HepG2 (cell line): ENCODE data around the gene SIRT7. TPM values are rescaled to one million over a fixed set of nuclear protein-coding genes. Genes with fewer than 3 reads are reported as not detected.

Experiments used
- AHR ChIP-seq: IDR thresholded peaks from 2 replicates; pipeline ENCODE4 v1.6.1; 2018; ENCODE audit warnings: missing genetic modification reagents, missing compliant biosample characterization
- CC2D1A ChIP-seq: sonication (generic); formaldehyde crosslinking; IDR thresholded peaks from 2 replicates; pipeline ENCODE4 v1.8.1; 2023; ENCODE audit warnings: mild to moderate bottlenecking, missing genetic modification reagents
- NCOR1 ChIP-seq: fragments of 200-600 bp; sonication (generic); IDR thresholded peaks from 2 replicates; pipeline ENCODE4 v1.7.0; 2017; ENCODE audit warnings: antibody characterized with exemption, low read length, borderline replicate concordance
- NFE2 ChIP-seq: sonication (generic); formaldehyde crosslinking; IDR thresholded peaks from 2 replicates; pipeline ENCODE4 v1.4.0; 2020; ENCODE audit warnings: missing genetic modification reagents
- NFKB2 ChIP-seq: sonication (generic); formaldehyde crosslinking; IDR thresholded peaks from 2 replicates; pipeline ENCODE4 v1.4.0; 2020; ENCODE audit warnings: missing genetic modification reagents, borderline replicate concordance
- NR3C1 ChIP-seq: sonication (generic); formaldehyde crosslinking; IDR thresholded peaks from 2 replicates; pipeline ENCODE4 v1.4.0; 2020; ENCODE audit warnings: missing genetic modification reagents
- PTBP1 ChIP-seq: fragments of 200-400 bp; formaldehyde crosslinking; IDR thresholded peaks from 2 replicates; pipeline ENCODE4 v1.6.1; 2018; ENCODE audit warnings: low read length, low read depth; ENCODE audit not compliant: poor library complexity, severe bottlenecking
- RBM22 ChIP-seq: fragments of 200-400 bp; formaldehyde crosslinking; optimal IDR thresholded peaks from 2 replicates; pipeline ENCODE3; 2017; ENCODE audit warnings: mild to moderate bottlenecking, low read length, moderate library complexity
- SALL1 ChIP-seq: sonication (generic); formaldehyde crosslinking; IDR thresholded peaks from 2 replicates; pipeline ENCODE4 v1.8.0; 2022; ENCODE audit warnings: mild to moderate bottlenecking, missing genetic modification reagents
- SRY ChIP-seq: sonication (generic); formaldehyde crosslinking; IDR thresholded peaks from 2 replicates; pipeline ENCODE4 v1.8.0; 2022; ENCODE audit warnings: mild to moderate bottlenecking, missing genetic modification reagents
- U2AF1 ChIP-seq: fragments of 200-400 bp; formaldehyde crosslinking; optimal IDR thresholded peaks from 2 replicates; pipeline ENCODE3; 2017; ENCODE audit warnings: mild to moderate bottlenecking, low read depth, low read length
- YY1 ChIP-seq: IDR thresholded peaks from 2 replicates; pipeline ENCODE4 v1.6.1; 2011; ENCODE audit warnings: low read length, low read depth, moderate library complexity, mild to moderate bottlenecking; ENCODE audit not compliant: insufficient read depth, insufficient replicate concordance
- ZFX ChIP-seq: sonication (generic); formaldehyde crosslinking; IDR thresholded peaks from 2 replicates; pipeline ENCODE4 v1.4.0; 2020; ENCODE audit warnings: mild to moderate bottlenecking, low read depth, missing genetic modification reagents, moderate library complexity
- ZFYVE20 ChIP-seq: sonication (generic); formaldehyde crosslinking; IDR thresholded peaks from 2 replicates; pipeline ENCODE4 v1.8.0; 2023; ENCODE audit warnings: low read depth, mild to moderate bottlenecking, moderate library complexity, missing genetic modification reagents, borderline replicate concordance
- ZNF543 ChIP-seq: sonication (generic); formaldehyde crosslinking; IDR thresholded peaks from 2 replicates; pipeline ENCODE4 v1.4.0; 2020; ENCODE audit warnings: mild to moderate bottlenecking, missing genetic modification reagents
- ZNF614 ChIP-seq: IDR thresholded peaks from 2 replicates; pipeline ENCODE4 v1.6.1; 2018; ENCODE audit warnings: missing biosample characterization, missing genetic modification reagents, inconsistent platforms, borderline replicate concordance
- ZNF746 ChIP-seq: sonication (generic); formaldehyde crosslinking; IDR thresholded peaks from 2 replicates; pipeline ENCODE4 v1.8.0; 2022; ENCODE audit warnings: mild to moderate bottlenecking, missing genetic modification reagents
- ZNF761 ChIP-seq: sonication (generic); formaldehyde crosslinking; conservative IDR thresholded peaks from 2 replicates; pipeline ENCODE4 v1.4.0; 2020; ENCODE audit warnings: mild to moderate bottlenecking, missing genetic modification reagents
- ZNF879 ChIP-seq: sonication (generic); formaldehyde crosslinking; IDR thresholded peaks from 2 replicates; pipeline ENCODE4 v1.8.1; 2023; ENCODE audit warnings: missing genetic modification reagents
- ZSCAN20 ChIP-seq: sonication (generic); formaldehyde crosslinking; IDR thresholded peaks from 2 replicates; pipeline ENCODE4 v1.4.0; 2020; ENCODE audit warnings: missing genetic modification reagents, mild to moderate bottlenecking, borderline replicate concordance
- ZUFSP ChIP-seq: sonication (generic); formaldehyde crosslinking; IDR thresholded peaks from 2 replicates; pipeline ENCODE4 v1.9.0; 2021; ENCODE audit warnings: missing genetic modification reagents, mild to moderate bottlenecking, borderline replicate concordance
- polyA plus RNA-seq, 8 experiments: library from polyadenylated mRNA; depleted of rRNA in 3 of 8; stranded (reverse) in 7 of 8; unstranded in 1 of 8; fragments of >200 nt; fragmentation: Illumina TruSeq in 4 of 8; extraction: Trizol in 4 of 8; gene quantifications; 2 replicates each; pipeline versions ENCODE4 v1.2.1 to v1.2.3, GENCODE V29; 2011 to 2016; ENCODE audit warnings: low read depth in 4 of 8, missing spikeins in 1 of 8, mixed read lengths in 1 of 8; ENCODE audit not compliant: insufficient read depth in 1 of 8
- total RNA-seq, 5 experiments: library from RNA; depleted of rRNA; stranded (reverse); fragments of >200 nt; fragmentation: Illumina TruSeq; extraction: Trizol; gene quantifications; 2 replicates each; pipeline ENCODE4 v1.2.3, GENCODE V29; 2016; ENCODE audit warnings: low read depth in 1 of 5
- TF ChIP-seq, protein P1 (sequence below): sonication (generic); formaldehyde crosslinking; IDR thresholded peaks from 2 replicates; pipeline ENCODE4 v1.5.1; 2020; ENCODE audit warnings: mild to moderate bottlenecking, missing genetic modification reagents, moderate library complexity
- TF ChIP-seq, protein P2 (sequence below): sonication (generic); formaldehyde crosslinking; conservative IDR thresholded peaks from 2 replicates; pipeline ENCODE4 v1.8.1; 2023; ENCODE audit warnings: missing genetic modification reagents

Gene SIRT7
- total and polyA plus RNA-seq, 2 of the 13 experiments (the other 11 are each of a cell fraction or from before 2014, with no cell fraction given): 8.3 to 24.8 TPM

DNA sequence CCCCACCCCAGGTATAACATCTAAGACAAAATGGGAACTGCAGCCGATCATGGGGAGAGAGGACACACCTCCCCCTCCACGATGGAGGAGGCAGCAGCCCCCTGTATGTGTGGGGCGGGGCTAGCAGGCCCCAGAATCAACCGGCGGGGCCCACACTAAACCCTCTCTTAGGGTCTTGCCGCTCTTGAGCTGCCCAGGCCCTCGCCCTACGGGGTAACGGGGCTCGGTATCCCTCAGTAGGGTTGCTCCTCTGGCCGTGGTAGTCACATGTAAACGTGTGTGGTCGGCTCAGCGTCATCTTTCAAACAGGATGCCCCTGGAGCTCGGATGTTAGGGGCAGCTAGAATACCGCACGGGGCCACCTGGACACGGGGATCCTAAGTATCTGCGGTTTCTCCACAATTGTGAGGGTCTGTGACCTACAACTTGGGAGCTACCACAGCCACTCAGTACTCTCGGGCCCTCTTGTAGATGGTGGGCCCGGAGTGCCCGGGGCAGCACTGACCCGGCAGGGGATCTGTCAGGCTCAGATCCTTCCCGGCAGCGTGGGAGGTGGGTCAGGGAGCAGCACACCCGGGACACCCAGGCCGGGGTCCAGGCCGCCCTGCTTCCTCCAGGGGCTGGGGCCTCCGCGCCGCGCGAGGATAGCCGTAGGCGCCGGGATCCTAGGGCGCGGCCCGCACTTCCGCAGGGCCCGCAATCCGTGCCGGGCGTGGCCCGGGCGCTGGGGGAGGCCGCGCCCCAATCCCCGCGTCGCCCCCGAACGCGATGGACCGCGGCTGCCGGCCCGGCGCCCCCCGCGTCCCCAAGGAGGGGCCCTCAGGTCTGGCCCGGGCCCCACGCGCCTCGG, 47.6 kb downstream of the SIRT7 start (continued):
- TF ChIP-seq PTBP1 (no peak), ZNF543 (CRISPR knock-in tag) (peak; percentile 67; the same call in 1 of the 2 replicates), ZUFSP (CRISPR knock-in tag) (no peak), NCOR1 (no peak), NR3C1 (CRISPR knock-in tag) (no peak), SRY (CRISPR knock-in tag) (peak; percentile 36), NFKB2 (CRISPR knock-in tag) (peak; percentile 69), RBM22 (peak; percentile 69), ZNF879 (CRISPR knock-in tag) (no peak), YY1 (peak; percentile 64), ZNF746 (CRISPR knock-in tag) (0 out of 2 replicates have a peak, but pooled peaks have one; percentile 20), U2AF1 (no peak), ZNF761 (CRISPR knock-in tag) (peak; percentile 21), AHR (CRISPR knock-in tag) (0 out of 2 replicates have a peak, but pooled peaks have one; percentile 20), ZSCAN20 (CRISPR knock-in tag) (peak; percentile 48; the same call in 1 of the 2 replicates), ZFX (CRISPR knock-in tag) (peak; percentile 57), CC2D1A (CRISPR knock-in tag) (no peak), SALL1 (CRISPR knock-in tag) (peak; percentile 39), ZNF614 (CRISPR knock-in tag) (no peak; the same call in 1 of the 2 replicates), NFE2 (CRISPR knock-in tag) (no peak), ZFYVE20 (CRISPR knock-in tag) (peak; percentile 71; the same call in 1 of the 2 replicates)
- TF ChIP-seq, protein P1, sequence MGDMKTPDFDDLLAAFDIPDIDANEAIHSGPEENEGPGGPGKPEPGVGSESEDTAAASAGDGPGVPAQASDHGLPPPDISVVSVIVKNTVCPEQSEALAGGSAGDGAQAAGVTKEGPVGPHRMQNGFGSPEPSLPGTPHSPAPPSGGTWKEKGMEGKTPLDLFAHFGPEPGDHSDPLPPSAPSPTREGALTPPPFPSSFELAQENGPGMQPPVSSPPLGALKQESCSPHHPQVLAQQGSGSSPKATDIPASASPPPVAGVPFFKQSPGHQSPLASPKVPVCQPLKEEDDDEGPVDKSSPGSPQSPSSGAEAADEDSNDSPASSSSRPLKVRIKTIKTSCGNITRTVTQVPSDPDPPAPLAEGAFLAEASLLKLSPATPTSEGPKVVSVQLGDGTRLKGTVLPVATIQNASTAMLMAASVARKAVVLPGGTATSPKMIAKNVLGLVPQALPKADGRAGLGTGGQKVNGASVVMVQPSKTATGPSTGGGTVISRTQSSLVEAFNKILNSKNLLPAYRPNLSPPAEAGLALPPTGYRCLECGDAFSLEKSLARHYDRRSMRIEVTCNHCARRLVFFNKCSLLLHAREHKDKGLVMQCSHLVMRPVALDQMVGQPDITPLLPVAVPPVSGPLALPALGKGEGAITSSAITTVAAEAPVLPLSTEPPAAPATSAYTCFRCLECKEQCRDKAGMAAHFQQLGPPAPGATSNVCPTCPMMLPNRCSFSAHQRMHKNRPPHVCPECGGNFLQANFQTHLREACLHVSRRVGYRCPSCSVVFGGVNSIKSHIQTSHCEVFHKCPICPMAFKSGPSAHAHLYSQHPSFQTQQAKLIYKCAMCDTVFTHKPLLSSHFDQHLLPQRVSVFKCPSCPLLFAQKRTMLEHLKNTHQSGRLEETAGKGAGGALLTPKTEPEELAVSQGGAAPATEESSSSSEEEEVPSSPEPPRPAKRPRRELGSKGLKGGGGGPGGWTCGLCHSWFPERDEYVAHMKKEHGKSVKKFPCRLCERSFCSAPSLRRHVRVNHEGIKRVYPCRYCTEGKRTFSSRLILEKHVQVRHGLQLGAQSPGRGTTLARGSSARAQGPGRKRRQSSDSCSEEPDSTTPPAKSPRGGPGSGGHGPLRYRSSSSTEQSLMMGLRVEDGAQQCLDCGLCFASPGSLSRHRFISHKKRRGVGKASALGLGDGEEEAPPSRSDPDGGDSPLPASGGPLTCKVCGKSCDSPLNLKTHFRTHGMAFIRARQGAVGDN (CRISPR knock-in tag): peak; percentile 45; the same call in 1 of the 2 replicates
- TF ChIP-seq, protein P2, sequence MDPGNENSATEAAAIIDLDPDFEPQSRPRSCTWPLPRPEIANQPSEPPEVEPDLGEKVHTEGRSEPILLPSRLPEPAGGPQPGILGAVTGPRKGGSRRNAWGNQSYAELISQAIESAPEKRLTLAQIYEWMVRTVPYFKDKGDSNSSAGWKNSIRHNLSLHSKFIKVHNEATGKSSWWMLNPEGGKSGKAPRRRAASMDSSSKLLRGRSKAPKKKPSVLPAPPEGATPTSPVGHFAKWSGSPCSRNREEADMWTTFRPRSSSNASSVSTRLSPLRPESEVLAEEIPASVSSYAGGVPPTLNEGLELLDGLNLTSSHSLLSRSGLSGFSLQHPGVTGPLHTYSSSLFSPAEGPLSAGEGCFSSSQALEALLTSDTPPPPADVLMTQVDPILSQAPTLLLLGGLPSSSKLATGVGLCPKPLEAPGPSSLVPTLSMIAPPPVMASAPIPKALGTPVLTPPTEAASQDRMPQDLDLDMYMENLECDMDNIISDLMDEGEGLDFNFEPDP (CRISPR knock-in tag): no peak
